C1 segment of cervical spinal cord (tissue), 14 donors: ENCODE results near the gene TOR2A.

Experiments
- DNase-seq, 14 donors: peaks; one replicate each; lab custom pipeline; 2025; lab: John Stamatoyannopoulos, UW

The TOR2A gene

GRCh38 chr9:127744398-127745110 is 9.5 kb upstream of the TOR2A start:
- DNase-seq, result no peak

GRCh38 chr9:127742435-127743088 is 7.5 kb upstream of the TOR2A start:
- DNase-seq, result peak in 3 of 14 donors; percentile 3 to 86 (median 12)

DNA sequence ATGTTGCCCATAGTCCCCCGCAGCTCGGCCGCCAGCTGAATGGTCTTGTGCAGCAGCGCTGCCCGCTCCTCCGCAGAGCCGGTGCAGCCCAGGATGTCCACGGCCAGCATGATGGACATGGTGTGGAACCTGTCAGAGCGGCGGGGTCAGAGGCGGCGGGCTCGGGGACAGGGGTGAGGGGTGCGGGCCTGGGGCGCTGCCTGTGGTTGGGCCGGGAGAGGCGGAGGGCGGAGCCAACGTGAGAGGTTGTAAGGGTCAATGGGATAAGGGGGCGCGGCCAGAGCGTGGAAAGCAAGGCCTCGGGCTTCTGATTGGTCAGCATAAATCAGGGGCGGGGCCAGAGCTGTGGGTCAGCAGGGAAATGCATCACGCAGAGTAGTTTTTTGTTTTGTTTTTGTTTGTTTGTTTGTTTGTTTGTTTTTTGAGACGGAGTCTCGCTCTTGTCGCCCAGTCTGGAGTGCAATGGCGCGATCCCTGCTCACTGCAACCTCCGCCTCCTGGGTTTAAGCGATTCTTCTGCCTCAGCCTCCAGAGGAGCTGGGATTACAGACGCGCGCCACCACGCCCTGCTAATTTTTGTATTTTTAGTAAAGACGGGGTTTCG is 6.8 kb upstream of the TOR2A start:
- peak in 12 of 14 donors; percentile 20 to 88 (median 57) for DNase-seq

DNA sequence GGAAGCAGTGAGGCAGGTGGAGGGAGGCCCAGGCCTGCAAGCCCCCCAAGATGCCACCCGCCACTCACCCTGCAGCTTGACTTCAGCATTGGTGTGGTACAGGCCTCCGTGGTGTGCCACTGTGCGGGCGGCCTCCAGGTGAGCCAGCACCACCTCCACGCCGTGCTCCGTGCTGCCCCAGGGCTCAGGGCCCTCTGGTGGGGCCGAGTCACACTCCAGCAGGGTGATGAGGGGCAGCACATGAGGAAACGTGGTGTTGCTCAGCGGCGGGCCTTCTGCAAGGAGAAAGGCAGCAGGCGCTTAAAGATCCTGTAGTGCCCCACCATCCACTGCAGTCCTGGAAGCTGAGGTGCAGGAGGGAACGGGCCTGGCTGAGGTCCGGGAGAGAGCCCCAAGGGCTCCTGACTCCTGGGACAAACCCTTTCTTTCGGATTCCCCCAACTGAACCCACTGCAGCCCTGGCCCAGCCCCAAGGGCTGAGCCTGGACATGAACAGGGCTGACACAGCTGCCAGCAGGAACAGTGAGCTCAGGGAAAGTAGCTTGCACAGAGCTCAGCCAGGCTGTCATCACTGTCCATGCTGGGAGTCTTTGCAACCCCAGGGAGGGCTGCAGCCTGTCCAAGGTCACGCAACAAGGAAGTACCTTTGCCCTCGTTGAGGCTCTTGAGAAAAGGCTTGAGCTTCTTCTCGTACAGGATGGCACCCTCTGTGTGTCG is 4.7 kb upstream of the TOR2A start:
- no peak for DNase-seq

DNA sequence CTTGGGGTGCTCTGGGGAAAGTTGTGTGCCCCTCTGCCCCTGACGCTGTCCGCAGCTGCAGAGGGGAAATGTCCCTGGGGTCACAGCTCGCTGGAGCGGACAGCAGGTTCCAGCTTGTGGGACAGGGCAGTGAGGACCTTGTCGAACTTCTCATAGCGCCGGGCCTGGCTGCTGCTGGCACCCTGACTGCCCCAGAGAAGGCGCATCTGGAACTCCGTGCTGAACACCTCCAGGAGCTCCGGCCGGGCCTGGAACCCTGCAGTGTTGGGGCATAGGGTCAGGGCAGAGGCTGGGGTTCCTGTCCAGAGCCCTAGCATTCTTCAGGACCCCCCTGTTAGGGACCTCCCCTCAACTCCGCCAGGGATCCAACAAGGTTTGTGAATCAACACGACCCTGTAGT is 3.6 kb upstream of the TOR2A start:
- DNase-seq, result no peak

- no peak for DNase-seq
Measured at GRCh38 chr9:127735530-127736185, 564 bp upstream of the TOR2A start.

GRCh38 chr9:127734247-127734746 is 797 bp downstream of the TOR2A start:
- no peak for DNase-seq

DNA sequence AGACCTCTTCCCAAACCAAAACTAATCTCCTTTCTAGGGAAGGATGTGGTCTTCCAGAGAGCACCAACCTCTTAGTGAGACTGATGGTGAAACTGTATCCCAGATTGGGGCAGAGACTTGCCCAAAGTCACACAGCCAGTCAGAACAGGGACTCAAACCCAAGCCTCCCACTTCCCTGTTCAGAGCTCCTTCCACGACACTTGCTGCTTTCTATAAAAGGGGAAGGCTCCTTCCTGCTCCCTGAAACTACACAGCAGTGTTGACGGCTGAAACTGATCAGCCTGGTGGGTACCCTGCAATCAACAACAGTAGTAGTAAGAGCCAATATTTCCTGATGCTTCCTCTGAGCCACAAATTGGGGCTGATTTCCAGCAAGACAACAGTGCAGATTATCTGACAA is 1.5 kb downstream of the TOR2A start:
- no peak for DNase-seq

DNA sequence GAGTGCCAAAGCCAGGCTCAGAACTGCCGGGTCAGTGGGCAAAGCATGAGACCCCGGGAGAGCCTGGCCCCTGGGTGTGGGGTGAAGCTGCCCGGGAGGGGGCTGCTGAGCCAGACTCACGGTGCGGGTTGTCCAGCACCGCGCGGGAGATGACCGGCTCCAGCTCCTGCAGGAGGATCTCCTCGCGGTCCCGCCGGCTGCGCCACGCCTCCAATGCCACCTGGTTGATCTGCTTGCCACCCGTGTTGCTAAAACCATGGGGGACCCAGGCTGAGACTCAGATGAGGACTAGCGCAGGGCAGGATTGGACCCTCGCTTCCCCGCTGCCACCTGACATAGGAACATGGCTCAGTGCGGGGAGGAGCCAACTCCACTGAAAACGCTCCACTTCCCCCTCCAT is 2.6 kb downstream of the TOR2A start:
- DNase-seq, result no peak

GRCh38 chr9:127731938-127732337 is 3.2 kb downstream of the TOR2A start:
- no peak for DNase-seq

DNA sequence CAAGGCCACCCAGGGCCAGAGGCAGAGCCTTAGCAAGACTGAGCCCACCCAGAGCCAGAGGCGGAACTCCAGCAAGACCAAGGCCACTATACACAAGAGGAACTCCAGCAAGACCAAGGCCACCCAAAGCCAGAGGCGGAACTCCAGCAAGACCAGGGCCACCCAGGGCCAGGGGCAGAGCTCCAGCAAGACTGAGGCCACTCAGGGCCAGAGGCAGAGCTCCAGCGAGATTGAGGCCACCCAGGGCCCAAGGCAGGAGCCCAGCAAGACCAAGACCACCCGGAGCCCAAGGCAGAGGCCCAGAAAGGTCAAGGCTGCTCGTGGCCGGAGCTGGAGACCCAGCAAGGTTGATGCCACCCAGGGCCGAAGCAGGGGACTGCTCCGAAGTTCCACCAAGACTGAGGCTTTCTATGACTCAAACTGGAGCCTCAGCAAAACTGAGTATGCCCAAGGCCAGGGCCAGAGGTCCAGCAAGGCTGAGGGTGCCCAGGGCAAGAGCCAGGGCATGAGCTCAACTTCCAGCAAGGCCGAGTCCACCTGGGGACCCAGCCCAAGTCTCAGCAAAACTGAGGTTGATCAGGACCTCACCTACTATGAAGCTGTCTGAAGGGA is 4.2 kb downstream of the TOR2A start:
- DNase-seq, result no peak

DNA sequence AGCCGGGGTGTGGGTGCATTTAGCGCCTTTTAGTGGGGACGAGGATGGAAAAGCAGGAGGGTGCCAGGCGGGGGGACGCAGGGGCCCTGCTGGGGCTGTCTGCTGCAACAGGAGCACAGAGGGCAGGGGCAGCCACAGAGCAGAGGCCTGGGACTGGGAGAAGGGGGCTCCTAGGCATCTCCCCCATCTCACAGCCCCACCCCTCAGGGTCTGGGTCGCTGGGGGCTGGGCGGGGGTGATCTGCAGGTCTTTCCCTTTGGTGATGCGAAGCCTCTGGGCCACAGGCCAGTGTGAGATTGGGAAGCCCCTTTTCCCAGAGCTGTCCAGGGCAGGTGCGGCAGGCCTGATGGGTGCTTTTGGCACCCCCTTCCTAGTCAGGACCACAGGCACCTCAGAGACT is 4.8 kb downstream of the TOR2A start:
- no peak for DNase-seq

- no peak for DNase-seq
Measured at GRCh38 chr9:127729522-127730256, 5.4 kb downstream of the TOR2A start.

- no peak for DNase-seq
Measured at GRCh38 chr9:127728808-127729207, 6.3 kb downstream of the TOR2A start.

- no peak for DNase-seq
Measured at GRCh38 chr9:127726871-127727270, 8.2 kb downstream of the TOR2A start.

DNA sequence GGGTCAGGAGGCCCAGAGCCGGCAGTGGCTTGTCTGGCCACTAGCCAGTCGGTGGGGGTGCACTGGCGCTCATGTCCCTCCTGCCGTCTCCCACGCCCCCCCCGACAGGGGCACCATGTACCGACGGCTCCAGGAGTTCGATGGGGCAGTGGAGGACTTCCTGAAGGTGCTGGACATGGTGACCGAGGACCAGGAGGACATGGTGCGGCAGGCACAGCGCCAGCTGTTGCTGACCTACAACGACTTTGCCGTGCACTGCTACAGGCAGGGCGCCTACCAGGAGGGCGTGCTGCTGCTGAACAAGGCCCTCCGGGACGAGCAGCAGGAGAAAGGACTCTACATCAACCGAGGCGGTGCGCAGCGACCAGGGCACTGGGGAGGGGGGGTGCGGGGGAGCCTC is 11.1 kb downstream of the TOR2A start:
- DNase-seq, result no peak

DNA sequence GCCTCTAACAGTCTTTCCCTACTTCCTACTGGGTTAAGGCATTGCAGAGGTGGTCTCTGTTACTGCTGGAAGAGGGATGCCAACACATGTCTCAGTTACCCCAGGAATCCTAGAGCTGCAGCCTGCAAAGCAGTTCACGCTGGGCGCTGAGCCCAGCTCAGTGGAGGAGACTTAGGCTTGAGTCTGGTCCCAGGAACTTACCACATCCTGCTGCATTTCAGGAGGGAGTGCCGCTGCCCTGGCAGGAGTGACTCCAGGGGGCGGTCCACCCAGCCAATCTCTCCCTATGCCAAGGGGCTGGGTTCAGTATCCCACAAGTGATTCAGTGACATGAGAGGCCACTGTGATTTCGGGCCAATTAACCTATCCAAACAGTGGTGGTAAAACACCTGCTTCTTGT is 11.7 kb downstream of the TOR2A start:
- peak in 3 of 14 donors; percentile 4 to 32 (median 24) for DNase-seq

GRCh38 chr9:127723013-127723412 is 12.1 kb downstream of the TOR2A start:
- DNase-seq, result no peak

- DNase-seq, result no peak
Measured at GRCh38 chr9:127722055-127722745, 12.9 kb downstream of the TOR2A start.

DNA sequence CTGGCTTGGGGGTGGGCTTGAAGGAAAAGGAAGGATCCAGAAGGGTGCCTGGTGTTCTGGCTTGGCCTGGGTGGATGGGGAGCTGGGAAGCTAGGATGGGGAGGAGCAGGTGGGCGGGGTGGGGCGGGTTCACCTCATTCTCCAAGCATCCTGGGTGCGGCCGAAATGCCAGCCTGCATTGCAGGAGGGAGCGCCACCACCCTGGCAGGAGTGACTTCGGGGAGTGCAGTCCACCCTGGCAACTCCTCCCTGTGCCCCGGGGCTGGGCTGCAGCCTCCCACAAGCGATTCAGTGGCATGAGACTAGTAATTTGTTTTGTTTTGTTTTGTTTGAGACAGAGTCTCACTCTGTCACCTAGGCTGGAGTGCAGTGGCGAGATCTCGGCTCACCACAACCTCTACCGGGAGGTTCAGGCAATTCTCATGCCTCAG is 13.7 kb downstream of the TOR2A start:
- no peak for DNase-seq
